ENCODE data around the gene ZNF609. TPM values are rescaled to one million over a fixed set of nuclear protein-coding genes. Genes with fewer than 3 reads are reported as not detected.

The ZNF609 gene
- total and polyA plus RNA-seq, 4 donors: 4.6 to 18.1 (median 8.0) TPM

DNA sequence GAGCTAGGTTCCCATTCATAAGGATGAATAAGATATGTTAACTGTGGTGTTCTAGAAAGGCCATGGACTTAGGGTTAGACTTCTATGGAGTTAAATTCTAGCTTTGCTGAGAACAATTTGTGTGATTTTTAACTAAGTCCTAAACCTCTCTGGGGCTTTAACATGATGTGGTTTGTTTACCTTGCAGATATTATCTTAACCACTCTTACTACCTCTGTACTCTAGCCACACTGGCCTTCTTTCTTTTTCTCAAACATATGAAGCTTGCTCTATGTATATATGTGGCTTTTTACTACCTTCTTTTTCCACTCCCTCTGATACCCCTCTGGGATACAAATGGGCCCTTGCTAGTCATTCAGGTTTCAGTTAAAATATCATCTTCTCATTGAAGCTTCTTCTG is 108.4 kb downstream of the ZNF609 start:
- Histone ChIP-seq H3K9me3 (ENCODE audit: control insufficient read depth in 4 of 4, low read length in 3 of 4) (no peaks in the 10 kb centered on the region), H3K4me1 (ENCODE audit: control insufficient read depth in 4 of 4, insufficient read depth in 4 of 4, low read length in 3 of 4) (peaks cover 0 to 2% (median 0%) of the 10 kb centered on the region in 4 donors), H3K27me3 (ENCODE audit: control insufficient read depth in 4 of 4, insufficient read depth in 4 of 4, low read length in 3 of 4) (no peaks in the 10 kb centered on the region), H3K9ac (ENCODE audit: low read depth in 1 of 2, low read length in 2 of 2) (no peak overlapping the region), H3K36me3 (ENCODE audit: control insufficient read depth in 4 of 4, insufficient read depth in 3 of 4, low read depth in 1 of 4, low read length in 3 of 4) (no peaks in the 10 kb centered on the region), H3K4me3 (ENCODE audit: low read depth in 1 of 3, low read length in 3 of 3) (no peak overlapping the region), H3K27ac (ENCODE audit: low read depth in 1 of 2, low read length in 2 of 2) (no peak overlapping the region)
- no peak for DNase-seq (ENCODE audit: low spot score)
- TF ChIP-seq NR2F2 (IDR thresholded peaks at IDR 0.05) (no peak), RXRA (IDR thresholded peaks at IDR 0.05) (no peak), FOXA1 (IDR thresholded peaks at IDR 0.05) (no peak), HNF4G (IDR thresholded peaks at IDR 0.05) (no peak), GABPA (IDR thresholded peaks at IDR 0.05 in 1 of 2, conservative IDR thresholded peaks at IDR 0.05 in 1 of 2) (no peak), RAD21 (IDR thresholded peaks at IDR 0.05) (no peak), EGR1 (IDR thresholded peaks at IDR 0.05; ENCODE audit: low read depth in 2 of 2) (no peak), SP1 (IDR thresholded peaks at IDR 0.05) (no peak), YY1 (IDR thresholded peaks at IDR 0.05) (no peak), JUND (IDR thresholded peaks at IDR 0.05) (no peak)
- TF ChIP-seq, protein P1, sequence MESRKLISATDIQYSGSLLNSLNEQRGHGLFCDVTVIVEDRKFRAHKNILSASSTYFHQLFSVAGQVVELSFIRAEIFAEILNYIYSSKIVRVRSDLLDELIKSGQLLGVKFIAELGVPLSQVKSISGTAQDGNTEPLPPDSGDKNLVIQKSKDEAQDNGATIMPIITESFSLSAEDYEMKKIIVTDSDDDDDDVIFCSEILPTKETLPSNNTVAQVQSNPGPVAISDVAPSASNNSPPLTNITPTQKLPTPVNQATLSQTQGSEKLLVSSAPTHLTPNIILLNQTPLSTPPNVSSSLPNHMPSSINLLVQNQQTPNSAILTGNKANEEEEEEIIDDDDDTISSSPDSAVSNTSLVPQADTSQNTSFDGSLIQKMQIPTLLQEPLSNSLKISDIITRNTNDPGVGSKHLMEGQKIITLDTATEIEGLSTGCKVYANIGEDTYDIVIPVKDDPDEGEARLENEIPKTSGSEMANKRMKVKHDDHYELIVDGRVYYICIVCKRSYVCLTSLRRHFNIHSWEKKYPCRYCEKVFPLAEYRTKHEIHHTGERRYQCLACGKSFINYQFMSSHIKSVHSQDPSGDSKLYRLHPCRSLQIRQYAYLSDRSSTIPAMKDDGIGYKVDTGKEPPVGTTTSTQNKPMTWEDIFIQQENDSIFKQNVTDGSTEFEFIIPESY (IDR thresholded peaks at IDR 0.05): no peak
- TF ChIP-seq, protein P2, sequence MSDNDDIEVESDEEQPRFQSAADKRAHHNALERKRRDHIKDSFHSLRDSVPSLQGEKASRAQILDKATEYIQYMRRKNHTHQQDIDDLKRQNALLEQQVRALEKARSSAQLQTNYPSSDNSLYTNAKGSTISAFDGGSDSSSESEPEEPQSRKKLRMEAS (IDR thresholded peaks at IDR 0.05): no peak
- TF ChIP-seq, protein P3, sequence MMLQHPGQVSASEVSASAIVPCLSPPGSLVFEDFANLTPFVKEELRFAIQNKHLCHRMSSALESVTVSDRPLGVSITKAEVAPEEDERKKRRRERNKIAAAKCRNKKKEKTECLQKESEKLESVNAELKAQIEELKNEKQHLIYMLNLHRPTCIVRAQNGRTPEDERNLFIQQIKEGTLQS (IDR thresholded peaks at IDR 0.05): no peak

DNA sequence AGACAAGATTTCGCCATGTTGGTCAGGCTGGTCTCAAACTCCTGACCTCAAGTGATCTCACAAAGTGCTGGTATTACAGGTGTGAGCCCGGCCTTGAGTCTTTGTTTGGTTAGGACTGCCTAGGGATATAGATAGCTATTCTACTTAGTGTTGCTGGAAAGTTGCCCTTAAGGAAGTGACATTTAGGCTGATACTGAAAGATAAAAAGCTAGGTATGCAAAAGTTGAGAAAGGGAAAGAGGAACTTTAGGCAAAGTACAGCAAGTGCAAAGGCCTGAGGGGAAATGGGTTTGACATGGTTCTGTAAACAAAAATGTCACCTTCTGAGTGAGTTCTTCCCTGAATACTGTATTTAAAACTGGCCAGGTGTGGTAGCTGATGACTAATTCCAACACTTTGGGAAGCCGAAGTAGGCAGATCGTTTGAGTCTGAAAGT is 111.5 kb downstream of the ZNF609 start:
- WGBS: 74% methylated on average over 4 of the region's 4 CpGs
- no peak for DNase-seq (ENCODE audit: low spot score)
- Histone ChIP-seq H3K36me3 (ENCODE audit: control insufficient read depth in 4 of 4, insufficient read depth in 3 of 4, low read depth in 1 of 4, low read length in 3 of 4) (no peaks in the 10 kb centered on the region), H3K9me3 (ENCODE audit: control insufficient read depth in 4 of 4, low read length in 3 of 4) (no peaks in the 10 kb centered on the region), H3K27me3 (ENCODE audit: control insufficient read depth in 4 of 4, insufficient read depth in 4 of 4, low read length in 3 of 4) (no peaks in the 10 kb centered on the region), H3K9ac (ENCODE audit: low read depth in 1 of 2, low read length in 2 of 2) (no peak overlapping the region), H3K4me1 (ENCODE audit: control insufficient read depth in 4 of 4, insufficient read depth in 4 of 4, low read length in 3 of 4) (peaks cover 0 to 5% (median 1%) of the 10 kb centered on the region in 4 donors), H3K4me3 (ENCODE audit: low read depth in 1 of 3, low read length in 3 of 3) (no peak overlapping the region), H3K27ac (ENCODE audit: low read depth in 1 of 2, low read length in 2 of 2) (no peak overlapping the region)
- TF ChIP-seq NR2F2 (IDR thresholded peaks at IDR 0.05) (no peak), FOXA1 (IDR thresholded peaks at IDR 0.05) (no peak), YY1 (IDR thresholded peaks at IDR 0.05) (no peak), JUND (IDR thresholded peaks at IDR 0.05) (no peak), TAF1 (conservative IDR thresholded peaks at IDR 0.05) (no peak), HNF4G (IDR thresholded peaks at IDR 0.05) (no peak), FOXA2 (IDR thresholded peaks at IDR 0.05) (no peak), RAD21 (IDR thresholded peaks at IDR 0.05) (no peak), RXRA (IDR thresholded peaks at IDR 0.05) (no peak), GABPA (IDR thresholded peaks at IDR 0.05 in 1 of 2, conservative IDR thresholded peaks at IDR 0.05 in 1 of 2) (no peak)
- TF ChIP-seq, protein P3 (IDR thresholded peaks at IDR 0.05): no peak
- TF ChIP-seq, protein P4, sequence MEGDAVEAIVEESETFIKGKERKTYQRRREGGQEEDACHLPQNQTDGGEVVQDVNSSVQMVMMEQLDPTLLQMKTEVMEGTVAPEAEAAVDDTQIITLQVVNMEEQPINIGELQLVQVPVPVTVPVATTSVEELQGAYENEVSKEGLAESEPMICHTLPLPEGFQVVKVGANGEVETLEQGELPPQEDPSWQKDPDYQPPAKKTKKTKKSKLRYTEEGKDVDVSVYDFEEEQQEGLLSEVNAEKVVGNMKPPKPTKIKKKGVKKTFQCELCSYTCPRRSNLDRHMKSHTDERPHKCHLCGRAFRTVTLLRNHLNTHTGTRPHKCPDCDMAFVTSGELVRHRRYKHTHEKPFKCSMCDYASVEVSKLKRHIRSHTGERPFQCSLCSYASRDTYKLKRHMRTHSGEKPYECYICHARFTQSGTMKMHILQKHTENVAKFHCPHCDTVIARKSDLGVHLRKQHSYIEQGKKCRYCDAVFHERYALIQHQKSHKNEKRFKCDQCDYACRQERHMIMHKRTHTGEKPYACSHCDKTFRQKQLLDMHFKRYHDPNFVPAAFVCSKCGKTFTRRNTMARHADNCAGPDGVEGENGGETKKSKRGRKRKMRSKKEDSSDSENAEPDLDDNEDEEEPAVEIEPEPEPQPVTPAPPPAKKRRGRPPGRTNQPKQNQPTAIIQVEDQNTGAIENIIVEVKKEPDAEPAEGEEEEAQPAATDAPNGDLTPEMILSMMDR (IDR thresholded peaks at IDR 0.05; ENCODE audit: low read depth, low read length, missing input control): no peak
- TF ChIP-seq, protein P5, sequence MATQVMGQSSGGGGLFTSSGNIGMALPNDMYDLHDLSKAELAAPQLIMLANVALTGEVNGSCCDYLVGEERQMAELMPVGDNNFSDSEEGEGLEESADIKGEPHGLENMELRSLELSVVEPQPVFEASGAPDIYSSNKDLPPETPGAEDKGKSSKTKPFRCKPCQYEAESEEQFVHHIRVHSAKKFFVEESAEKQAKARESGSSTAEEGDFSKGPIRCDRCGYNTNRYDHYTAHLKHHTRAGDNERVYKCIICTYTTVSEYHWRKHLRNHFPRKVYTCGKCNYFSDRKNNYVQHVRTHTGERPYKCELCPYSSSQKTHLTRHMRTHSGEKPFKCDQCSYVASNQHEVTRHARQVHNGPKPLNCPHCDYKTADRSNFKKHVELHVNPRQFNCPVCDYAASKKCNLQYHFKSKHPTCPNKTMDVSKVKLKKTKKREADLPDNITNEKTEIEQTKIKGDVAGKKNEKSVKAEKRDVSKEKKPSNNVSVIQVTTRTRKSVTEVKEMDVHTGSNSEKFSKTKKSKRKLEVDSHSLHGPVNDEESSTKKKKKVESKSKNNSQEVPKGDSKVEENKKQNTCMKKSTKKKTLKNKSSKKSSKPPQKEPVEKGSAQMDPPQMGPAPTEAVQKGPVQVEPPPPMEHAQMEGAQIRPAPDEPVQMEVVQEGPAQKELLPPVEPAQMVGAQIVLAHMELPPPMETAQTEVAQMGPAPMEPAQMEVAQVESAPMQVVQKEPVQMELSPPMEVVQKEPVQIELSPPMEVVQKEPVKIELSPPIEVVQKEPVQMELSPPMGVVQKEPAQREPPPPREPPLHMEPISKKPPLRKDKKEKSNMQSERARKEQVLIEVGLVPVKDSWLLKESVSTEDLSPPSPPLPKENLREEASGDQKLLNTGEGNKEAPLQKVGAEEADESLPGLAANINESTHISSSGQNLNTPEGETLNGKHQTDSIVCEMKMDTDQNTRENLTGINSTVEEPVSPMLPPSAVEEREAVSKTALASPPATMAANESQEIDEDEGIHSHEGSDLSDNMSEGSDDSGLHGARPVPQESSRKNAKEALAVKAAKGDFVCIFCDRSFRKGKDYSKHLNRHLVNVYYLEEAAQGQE (IDR thresholded peaks at IDR 0.05): no peak
- TF ChIP-seq, protein P2 (IDR thresholded peaks at IDR 0.05): no peak
- TF ChIP-seq, protein P1 (IDR thresholded peaks at IDR 0.05): no peak

All from liver (tissue), 9 donors.